ENCODE results near the gene PSEN1.

Gene PSEN1

DNA sequence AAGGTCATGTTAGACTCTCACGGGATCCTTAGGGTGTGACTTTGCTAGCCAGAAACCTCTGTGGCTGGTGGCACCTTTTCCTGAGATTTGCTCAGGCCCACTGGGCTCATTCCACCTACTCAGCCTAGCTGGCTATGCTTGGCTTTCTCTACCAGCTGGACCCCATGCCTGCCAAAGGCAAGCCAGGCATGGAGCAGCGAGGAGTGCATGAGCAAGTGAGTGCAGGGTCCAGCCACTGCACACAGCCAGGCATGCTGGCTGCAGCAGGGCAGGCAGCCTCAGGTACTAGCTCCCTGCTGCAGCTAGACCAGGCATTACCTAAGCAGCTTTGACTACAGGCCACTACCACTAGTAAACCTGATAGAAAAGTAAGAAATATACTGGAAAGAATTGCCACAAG is 71.3 kb downstream of the PSEN1 start:
- no peak overlapping the region for H3K27ac ChIP-seq
- TF ChIP-seq, protein P1, sequence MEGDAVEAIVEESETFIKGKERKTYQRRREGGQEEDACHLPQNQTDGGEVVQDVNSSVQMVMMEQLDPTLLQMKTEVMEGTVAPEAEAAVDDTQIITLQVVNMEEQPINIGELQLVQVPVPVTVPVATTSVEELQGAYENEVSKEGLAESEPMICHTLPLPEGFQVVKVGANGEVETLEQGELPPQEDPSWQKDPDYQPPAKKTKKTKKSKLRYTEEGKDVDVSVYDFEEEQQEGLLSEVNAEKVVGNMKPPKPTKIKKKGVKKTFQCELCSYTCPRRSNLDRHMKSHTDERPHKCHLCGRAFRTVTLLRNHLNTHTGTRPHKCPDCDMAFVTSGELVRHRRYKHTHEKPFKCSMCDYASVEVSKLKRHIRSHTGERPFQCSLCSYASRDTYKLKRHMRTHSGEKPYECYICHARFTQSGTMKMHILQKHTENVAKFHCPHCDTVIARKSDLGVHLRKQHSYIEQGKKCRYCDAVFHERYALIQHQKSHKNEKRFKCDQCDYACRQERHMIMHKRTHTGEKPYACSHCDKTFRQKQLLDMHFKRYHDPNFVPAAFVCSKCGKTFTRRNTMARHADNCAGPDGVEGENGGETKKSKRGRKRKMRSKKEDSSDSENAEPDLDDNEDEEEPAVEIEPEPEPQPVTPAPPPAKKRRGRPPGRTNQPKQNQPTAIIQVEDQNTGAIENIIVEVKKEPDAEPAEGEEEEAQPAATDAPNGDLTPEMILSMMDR (conservative IDR thresholded peaks at IDR 0.05): no peak

DNA sequence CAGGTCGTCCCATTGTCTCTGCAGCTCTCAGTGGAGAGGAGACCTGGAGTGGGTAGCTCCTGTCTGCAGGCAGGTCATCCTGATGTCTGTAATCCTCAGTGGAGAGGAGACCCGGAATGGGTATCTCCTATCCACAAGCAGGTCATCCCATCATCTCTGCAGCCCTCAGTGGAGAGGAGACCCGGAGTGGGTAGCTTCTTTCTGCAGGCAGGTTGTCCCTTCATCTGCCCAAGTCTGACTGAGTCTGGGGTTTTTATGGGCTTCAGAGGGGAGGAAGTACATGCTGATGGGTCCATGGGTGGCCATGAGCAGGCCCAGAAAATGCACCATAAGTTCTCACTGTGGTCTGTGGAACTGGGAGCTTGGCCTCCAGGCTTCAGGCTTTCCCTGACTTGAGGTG is 72.1 kb downstream of the PSEN1 start:
- no peak overlapping the region for H3K27ac ChIP-seq
- TF ChIP-seq, protein P1 (conservative IDR thresholded peaks at IDR 0.05): no peak

- TF ChIP-seq, protein P1 (conservative IDR thresholded peaks at IDR 0.05): no peak
- peak overlapping the region; percentile 19; the same call in 1 of the 2 replicates for H3K27ac ChIP-seq
Measured at GRCh38 chr14:73208846-73209245, 72.5 kb downstream of the PSEN1 start.

GRCh38 chr14:73209953-73210352 is 73.6 kb downstream of the PSEN1 start:
- peak overlapping the region; percentile 19; the same call in 1 of the 2 replicates for H3K27ac ChIP-seq

DNA sequence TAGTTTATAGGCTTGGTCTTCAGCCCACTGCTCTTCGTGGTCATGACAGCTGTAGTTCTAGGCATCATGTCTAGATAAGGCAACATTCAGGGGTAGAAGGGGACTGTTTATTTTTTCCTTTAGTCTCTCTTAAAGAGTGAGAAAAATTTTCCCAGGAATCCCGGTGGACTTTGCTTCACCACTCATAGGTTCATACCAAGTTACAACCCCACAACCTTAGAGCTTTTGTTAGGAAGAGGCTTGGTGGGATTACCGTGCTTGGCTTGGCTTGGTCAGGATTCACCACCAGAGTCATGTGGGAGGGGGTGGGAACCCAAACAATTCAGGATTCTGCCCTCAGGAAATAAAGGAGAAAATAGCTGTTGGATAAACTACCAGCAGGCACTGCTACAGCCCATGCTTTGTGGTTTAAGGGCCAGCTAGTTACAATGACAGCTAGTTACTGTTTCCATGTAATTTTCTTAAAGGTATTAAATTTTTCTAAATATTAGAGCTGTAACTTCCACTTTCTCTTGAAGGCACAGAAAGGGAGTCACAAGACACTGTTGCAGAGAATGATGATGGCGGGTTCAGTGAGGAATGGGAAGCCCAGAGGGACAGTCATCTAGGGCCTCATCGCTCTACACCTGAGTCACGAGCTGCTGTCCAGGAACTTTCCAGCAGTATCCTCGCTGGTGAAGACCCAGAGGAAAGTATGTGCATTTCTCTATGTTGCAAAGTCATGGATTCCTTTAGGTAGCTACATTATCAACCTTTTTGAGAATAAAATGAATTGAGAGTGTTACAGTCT is 75.1 kb downstream of the PSEN1 start:
- TF ChIP-seq, protein P1 (conservative IDR thresholded peaks at IDR 0.05): no peak
- no peak overlapping the region for H3K27ac ChIP-seq

More at GRCh38 chr14:73209953-73210352, 73.6 kb downstream of the PSEN1 start:
- TF ChIP-seq, protein P1 (conservative IDR thresholded peaks at IDR 0.05): no peak

DNA sequence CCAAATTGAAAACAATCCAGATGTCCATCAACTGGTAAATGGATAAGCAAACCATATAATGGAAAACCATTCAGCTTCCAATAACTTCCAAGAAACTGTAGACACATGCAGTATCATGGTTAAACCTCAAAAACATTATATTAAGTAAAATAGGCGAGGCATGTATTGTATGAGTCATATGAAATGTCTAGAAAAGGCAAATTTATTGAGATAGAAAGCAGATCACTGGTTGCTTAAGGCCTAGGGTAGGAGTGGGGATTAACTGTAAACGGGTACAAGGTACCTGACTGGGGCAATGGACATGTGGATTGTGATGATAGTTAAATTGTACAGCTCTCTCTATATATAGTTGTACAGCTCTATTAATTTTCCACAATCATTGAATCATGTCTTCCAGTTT is 79.7 kb downstream of the PSEN1 start:
- TF ChIP-seq, protein P1 (conservative IDR thresholded peaks at IDR 0.05): no peak
- H3K27ac ChIP-seq: no peak overlapping the region

GRCh38 chr14:73217411-73217810 is 81.1 kb downstream of the PSEN1 start:
- TF ChIP-seq, protein P1 (conservative IDR thresholded peaks at IDR 0.05): no peak
- H3K27ac ChIP-seq: no peak overlapping the region

All from VCaP (cell line).